Measurements from ENCODE around the gene DLX4.

Gene DLX4

GRCh38 chr17:49986396-49987289 lies 17.7 kb downstream of the DLX4 start:
- H3K27me3 Mint-ChIP-seq (ENCODE audit: low read depth, poor library complexity) = peaks cover 81% of the 10 kb centered on the region
- H3K4me3 Mint-ChIP-seq = no peak overlapping the region
- no peak for TF ChIP-seq CTCF (IDR thresholded peaks at IDR 0.05)

DNA sequence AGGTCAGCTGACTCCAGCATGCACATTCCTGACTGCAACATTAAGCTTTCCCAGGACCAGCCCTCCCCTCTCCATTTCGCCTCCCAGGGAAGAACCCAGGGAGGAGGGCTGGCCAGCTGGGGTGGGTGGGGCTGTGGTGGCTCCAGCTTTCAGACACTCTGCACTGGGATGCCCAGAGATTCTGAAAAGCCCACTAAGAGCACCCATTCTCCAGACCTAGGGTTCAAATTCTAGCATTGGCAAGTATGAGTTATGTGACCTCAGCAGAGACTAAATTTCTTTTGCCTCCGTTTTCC lies 18.2 kb downstream of the DLX4 start:
- no peaks in the 10 kb centered on the region for H3K36me3 Mint-ChIP-seq (ENCODE audit: low read depth)
- peaks cover 45% of the 10 kb centered on the region for H3K4me1 Mint-ChIP-seq
- no peak for TF ChIP-seq CTCF (IDR thresholded peaks at IDR 0.05)
- no peak for DNase-seq
- H3K27ac Mint-ChIP-seq = no peak overlapping the region
- peaks cover 81% of the 10 kb centered on the region for H3K27me3 Mint-ChIP-seq (ENCODE audit: low read depth, poor library complexity)
- no peaks in the 10 kb centered on the region for H3K9me3 Mint-ChIP-seq
- no peak overlapping the region for H3K4me3 Mint-ChIP-seq

More at GRCh38 chr17:49986396-49987289, 17.7 kb downstream of the DLX4 start:
- DNase-seq = no peak
- Mint-ChIP-seq H3K27ac (peak overlapping the region; percentile 57), H3K4me1 (peaks cover 50% of the 10 kb centered on the region), H3K9me3 (no peaks in the 10 kb centered on the region), H3K36me3 (ENCODE audit: low read depth) (no peaks in the 10 kb centered on the region)

DNA sequence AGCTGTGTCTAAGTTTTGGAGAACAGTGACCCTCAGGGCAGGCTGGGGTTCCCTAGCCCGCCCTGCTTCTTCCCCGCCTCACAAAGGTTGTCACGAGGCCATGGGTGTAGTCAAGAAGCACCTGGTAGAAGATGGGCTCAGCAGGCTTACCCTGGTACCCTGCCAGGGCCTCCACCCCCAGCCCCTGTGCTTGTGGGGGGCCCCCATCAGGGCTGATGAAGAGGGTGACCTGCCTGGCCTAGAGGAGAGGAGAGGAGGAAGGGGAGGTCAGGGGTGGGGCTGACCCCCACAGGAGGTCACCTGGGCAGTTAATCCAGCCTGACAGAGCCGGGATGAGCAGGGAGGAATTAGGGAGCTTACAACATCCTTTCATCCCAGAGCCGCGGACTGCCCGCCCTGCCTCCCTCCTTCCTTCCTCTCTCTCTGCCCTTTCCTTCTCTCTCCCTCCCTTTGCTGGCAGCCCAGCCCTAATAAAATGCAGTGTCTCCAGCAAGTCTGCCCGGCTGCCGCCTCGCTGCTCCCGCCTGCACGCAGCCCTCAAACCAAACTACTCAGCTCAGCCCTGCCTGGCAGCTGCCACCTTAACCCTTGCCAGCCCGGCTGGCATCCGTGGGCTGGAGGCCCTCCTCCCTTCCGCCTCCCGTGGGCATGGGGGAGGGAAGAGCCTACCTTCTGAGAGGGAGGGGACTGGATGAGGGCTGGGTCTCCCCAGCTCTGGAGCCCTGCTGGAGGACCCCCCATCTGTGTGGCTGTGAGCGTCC lies 18.9 kb downstream of the DLX4 start:
- H3K9me3 Mint-ChIP-seq = no peaks in the 10 kb centered on the region
- no peak overlapping the region for H3K4me3 Mint-ChIP-seq
- no peak for DNase-seq
- no peaks in the 10 kb centered on the region for H3K36me3 Mint-ChIP-seq (ENCODE audit: low read depth)
- no peak for TF ChIP-seq CTCF (IDR thresholded peaks at IDR 0.05)
- H3K27ac Mint-ChIP-seq = no peak overlapping the region
- H3K4me1 Mint-ChIP-seq = peaks cover 46% of the 10 kb centered on the region
- H3K27me3 Mint-ChIP-seq (ENCODE audit: low read depth, poor library complexity) = peaks cover 85% of the 10 kb centered on the region

- no peak overlapping the region for H3K27ac Mint-ChIP-seq
- H3K4me3 Mint-ChIP-seq = no peak overlapping the region
- H3K9me3 Mint-ChIP-seq = no peaks in the 10 kb centered on the region
- DNase-seq = no peak
- no peaks in the 10 kb centered on the region for H3K36me3 Mint-ChIP-seq (ENCODE audit: low read depth)
- peaks cover 91% of the 10 kb centered on the region for H3K27me3 Mint-ChIP-seq (ENCODE audit: low read depth, poor library complexity)
- no peak for TF ChIP-seq CTCF (IDR thresholded peaks at IDR 0.05)
- H3K4me1 Mint-ChIP-seq = peaks cover 51% of the 10 kb centered on the region
Measured at GRCh38 chr17:49989518-49989880, 20.5 kb downstream of the DLX4 start.

GRCh38 chr17:49990331-49990730 lies 21.3 kb downstream of the DLX4 start:
- Mint-ChIP-seq H3K9me3 (no peaks in the 10 kb centered on the region), H3K27me3 (ENCODE audit: low read depth, poor library complexity) (peaks cover 95% of the 10 kb centered on the region), H3K36me3 (ENCODE audit: low read depth) (no peaks in the 10 kb centered on the region), H3K4me1 (peaks cover 55% of the 10 kb centered on the region), H3K27ac (no peak overlapping the region), H3K4me3 (no peak overlapping the region)
- DNase-seq = no peak
- TF ChIP-seq CTCF (IDR thresholded peaks at IDR 0.05) = no peak
